ENCODE measurements around the gene CXXC5.
A peak's percentile ranks its signal among the peaks of the same experiment; 100 is the strongest.
"Not testable (repeated sequence)": the region's sequence is repeated elsewhere in the genome, so short reads cannot be mapped to it uniquely, and the experiment has no call there.

CXXC5 gene

DNA sequence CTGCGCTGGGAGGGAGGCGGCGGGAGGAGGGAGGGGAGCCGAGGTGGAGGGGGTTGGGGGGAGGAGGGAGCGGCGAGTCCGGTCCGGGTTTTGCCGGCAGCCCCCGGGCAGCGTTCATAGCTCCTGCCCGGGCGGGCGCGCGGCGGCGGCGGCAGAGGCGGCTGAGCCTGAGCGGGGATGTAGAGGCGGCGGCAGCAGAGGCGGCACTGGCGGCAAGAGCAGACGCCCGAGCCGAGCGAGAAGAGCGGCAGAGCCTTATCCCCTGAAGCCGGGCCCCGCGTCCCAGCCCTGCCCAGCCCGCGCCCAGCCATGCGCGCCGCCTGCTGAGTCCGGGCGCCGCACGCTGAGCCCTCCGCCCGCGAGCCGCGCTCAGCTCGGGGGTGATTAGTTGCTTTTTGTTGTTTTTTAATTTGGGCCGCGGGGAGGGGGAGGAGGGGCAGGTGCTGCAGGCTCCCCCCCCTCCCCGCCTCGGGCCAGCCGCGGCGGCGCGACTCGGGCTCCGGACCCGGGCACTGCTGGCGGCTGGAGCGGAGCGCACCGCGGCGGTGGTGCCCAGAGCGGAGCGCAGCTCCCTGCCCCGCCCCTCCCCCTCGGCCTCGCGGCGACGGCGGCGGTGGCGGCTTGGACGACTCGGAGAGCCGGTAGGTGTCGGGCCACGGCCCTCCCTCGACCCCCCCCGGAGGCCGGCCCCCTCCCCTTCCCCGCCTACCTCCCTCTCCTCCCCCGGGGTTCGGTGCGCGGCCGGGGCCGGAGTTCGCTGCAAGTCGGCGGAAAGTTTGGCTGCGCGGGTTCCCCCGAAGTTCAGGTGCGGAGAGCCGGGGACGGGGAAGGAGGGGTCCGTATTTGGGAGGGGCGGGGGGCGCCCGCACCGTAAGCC lies at the start of gene CXXC5:
TSS of gene CXXC5 (plus strand) at position 145 of the 877 bp plus-strand sequence. CDS start 32,175 bp downstream, outside the sequence.
- TF ChIP-seq, protein P1, sequence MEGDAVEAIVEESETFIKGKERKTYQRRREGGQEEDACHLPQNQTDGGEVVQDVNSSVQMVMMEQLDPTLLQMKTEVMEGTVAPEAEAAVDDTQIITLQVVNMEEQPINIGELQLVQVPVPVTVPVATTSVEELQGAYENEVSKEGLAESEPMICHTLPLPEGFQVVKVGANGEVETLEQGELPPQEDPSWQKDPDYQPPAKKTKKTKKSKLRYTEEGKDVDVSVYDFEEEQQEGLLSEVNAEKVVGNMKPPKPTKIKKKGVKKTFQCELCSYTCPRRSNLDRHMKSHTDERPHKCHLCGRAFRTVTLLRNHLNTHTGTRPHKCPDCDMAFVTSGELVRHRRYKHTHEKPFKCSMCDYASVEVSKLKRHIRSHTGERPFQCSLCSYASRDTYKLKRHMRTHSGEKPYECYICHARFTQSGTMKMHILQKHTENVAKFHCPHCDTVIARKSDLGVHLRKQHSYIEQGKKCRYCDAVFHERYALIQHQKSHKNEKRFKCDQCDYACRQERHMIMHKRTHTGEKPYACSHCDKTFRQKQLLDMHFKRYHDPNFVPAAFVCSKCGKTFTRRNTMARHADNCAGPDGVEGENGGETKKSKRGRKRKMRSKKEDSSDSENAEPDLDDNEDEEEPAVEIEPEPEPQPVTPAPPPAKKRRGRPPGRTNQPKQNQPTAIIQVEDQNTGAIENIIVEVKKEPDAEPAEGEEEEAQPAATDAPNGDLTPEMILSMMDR (IDR thresholded peaks at IDR 0.05; ENCODE audit: insufficient read depth, low read depth, low read length, missing control alignments): no peak

DNA sequence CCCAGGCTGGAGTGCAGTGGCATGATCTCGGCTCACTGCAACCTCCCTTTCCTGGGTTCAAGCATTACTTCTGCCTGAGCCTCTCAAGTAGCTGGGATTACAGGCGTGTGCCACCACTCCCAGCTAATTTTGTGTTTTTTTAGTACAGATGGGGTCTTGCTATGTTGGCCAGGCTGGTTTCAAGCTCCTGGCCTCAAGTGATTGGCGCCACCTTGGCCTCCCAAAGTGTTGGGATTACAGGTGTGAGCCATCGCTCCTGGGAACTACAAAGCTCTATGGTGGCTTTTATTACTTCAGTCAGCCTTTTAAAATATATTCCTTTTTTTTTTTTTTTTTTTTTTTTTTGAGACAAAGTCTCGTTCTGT lies 49.6 kb upstream of the CXXC5 start:
- not testable (repeated sequence) for DNase-seq (ENCODE audit: low read depth); H3K4me3 ChIP-seq (ENCODE audit: low read depth, low read length)

More for the DNA sequence above, at the start of gene CXXC5:
- H3K4me3 ChIP-seq (ENCODE audit: low read depth, low read length): peak within 1 kb of the TSS; percentile 84
- peak; percentile 94 for DNase-seq (ENCODE audit: low read depth)

DNA sequence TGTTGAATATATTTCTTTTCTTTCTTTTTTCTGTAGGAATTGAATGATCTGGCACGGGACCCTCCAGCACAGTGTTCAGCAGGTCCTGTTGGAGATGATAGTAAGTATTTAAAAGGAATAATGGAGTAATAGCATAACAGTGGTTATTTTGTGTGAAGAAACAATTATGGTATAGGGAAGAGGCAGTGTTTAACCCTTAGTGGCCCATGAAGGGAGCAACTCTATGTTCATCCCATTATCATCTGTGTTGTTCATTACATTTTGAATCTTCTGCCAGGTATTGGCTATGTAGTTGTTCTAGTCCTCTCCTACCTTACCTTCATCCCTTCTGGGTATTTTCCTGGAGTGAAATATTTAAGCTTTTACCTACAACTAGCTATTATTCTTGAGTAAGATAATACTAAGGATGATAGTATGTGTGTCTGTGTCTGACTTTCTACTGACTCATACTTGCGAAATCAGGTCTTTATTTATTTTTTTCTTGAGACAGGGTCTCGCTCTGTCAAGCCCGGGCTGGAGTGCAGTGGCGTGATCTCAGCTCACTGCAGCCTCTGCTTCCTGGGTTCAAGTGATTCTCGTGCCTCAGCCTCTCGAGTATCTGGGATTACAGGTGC lies 47.7 kb upstream of the CXXC5 start:
- TF ChIP-seq, protein P1 (IDR thresholded peaks at IDR 0.05; ENCODE audit: insufficient read depth, low read depth, low read length, missing control alignments): no peak
- H3K4me3 ChIP-seq (ENCODE audit: low read depth, low read length): no peak overlapping the region
- no peak for DNase-seq (ENCODE audit: low read depth)

DNA sequence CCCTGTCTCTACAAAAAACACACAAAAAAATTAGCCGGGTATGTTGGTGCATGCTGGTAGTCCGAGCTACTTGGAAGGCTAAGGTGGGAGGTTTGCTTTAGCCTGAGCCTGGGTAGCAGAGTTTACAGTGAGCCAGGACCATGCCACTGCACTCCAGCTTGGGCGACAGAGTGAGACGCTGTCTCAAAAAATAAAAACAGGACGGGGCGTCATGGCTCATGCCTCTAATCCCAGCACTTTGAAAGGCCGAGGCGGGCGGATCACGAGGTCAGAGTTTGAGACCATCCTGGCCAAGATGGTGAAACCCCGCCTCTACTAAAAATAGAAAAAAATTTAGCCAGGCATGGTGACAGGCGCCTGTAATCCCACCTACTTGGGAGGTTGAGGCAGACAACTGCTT lies 46.7 kb upstream of the CXXC5 start:
- H3K4me3 ChIP-seq (ENCODE audit: low read depth, low read length): no peak overlapping the region
- no peak for DNase-seq (ENCODE audit: low read depth)
- TF ChIP-seq, protein P1 (IDR thresholded peaks at IDR 0.05; ENCODE audit: insufficient read depth, low read depth, low read length, missing control alignments): no peak

DNA sequence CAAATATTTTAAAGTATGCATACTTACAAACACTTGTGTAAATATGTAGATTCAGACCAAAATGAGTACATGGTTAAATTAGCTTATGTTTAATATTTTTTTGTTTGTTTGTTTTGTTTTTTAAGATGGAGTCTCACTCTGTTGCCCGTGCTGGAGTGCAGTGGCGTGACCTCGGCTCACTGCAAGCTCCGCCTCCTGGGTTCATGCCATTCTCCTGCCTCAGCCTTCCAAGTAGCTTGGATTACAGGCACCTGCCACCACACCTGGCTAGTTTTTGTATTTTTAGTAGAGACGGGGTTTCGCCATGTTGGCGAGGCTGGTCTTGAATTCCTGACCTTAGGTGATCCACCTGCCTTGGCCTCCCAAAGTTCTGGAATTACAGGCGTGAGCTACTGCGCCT lies 46.2 kb upstream of the CXXC5 start:
- not testable (repeated sequence) for H3K4me3 ChIP-seq (ENCODE audit: low read depth, low read length); DNase-seq (ENCODE audit: low read depth)

DNA sequence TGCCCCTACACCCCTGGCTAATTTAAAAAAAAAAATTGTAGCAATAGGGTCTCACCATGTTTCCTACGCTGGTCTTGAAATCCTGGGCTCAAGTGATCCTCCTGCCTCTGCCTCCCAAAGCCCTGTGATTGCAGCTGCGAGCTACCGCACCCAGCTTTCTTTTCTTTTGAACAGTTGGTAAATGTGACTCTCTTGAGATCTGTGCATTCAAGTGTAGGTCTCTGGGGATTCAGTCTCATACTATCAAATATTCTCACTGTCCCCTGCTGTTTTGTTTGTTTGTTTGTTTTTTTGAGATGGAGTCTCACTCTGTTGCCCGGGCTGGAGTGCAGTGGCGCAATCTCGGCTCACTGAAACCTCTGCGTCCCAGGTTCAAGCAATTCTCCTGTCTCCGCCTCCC lies 42.3 kb upstream of the CXXC5 start:
- TF ChIP-seq, protein P1 (IDR thresholded peaks at IDR 0.05; ENCODE audit: insufficient read depth, low read depth, low read length, missing control alignments): no peak
- peak; percentile 30 for DNase-seq (ENCODE audit: low read depth)
- H3K4me3 ChIP-seq (ENCODE audit: low read depth, low read length): no peak overlapping the region

DNA sequence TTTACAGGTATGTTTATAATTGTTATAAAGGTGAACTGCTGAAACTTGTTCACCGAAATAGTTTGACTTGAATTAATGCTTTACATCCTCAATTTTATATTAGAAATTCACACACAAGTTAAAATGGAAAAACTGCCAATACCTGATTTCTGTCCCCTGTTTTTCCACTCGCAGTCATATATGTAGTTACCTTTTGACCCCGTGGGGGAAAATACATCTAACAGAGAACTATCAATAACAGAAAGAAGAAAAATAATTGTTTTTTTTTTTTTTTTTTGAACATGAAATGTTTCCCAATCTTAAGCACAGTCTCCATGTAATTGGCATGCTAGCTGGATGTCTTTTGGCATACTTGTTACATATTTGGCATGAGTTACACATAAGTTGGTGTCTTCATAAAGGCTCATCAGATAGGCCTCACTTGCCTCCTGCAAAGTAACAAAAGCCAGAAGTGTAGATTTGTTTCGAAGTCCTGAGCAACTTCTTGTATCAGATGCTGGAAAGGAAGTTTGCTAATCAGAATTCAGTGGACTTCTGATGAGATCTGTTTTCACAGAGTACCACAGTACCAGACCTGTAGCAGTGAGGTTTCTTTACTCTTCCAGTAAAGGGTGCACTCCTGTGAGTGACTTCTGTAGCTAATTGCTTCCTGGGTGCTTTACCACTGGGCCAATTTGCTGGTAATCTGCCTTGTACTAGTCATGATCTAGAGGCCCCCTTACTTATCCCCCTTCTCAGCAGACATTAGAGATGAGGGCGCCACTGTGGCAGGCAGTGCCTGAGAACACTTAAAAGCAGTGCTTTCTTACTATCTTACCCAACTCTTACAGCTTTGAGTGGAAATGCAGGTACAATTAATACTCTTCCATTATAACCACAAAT lies 36.2 kb upstream of the CXXC5 start:
- TF ChIP-seq, protein P1 (IDR thresholded peaks at IDR 0.05; ENCODE audit: insufficient read depth, low read depth, low read length, missing control alignments): no peak
- DNase-seq (ENCODE audit: low read depth): peak; percentile 50

More for the DNA sequence above, 36.2 kb upstream of the CXXC5 start:
- no peak overlapping the region for H3K4me3 ChIP-seq (ENCODE audit: low read depth, low read length)

Data from GM12865 (cell line).